A673 (cell line): ENCODE measurements around the gene SMAD6. TPM values are rescaled to one million over a fixed set of nuclear protein-coding genes. Genes with fewer than 3 reads are reported as not detected.
A peak's percentile ranks its signal among the peaks of the same experiment; 100 is the strongest.

ENCODE experiments used
- BruUV-seq: library from RNA; stranded (reverse); fragments of 400-500 nt; replicated peaks from 2 replicates; lab custom pipeline; 2021; lab: Mats Ljungman, UMichigan
- CTCF ChIA-PET: fragments of 300-600 bp; sonication (Branson Sonifier 250); formaldehyde crosslinking; loops from one replicate; lab custom pipeline; 2022; ENCODE audit warnings: antibody characterized with exemption; lab: Charles Lee
- POLR2A ChIA-PET: fragments of 300-600 bp; sonication (Branson Sonifier 250); formaldehyde crosslinking; loops from one replicate; lab custom pipeline; 2022; ENCODE audit warnings: antibody characterized with exemption; ENCODE audit not compliant: low non-redundant PET; lab: Charles Lee
- DNase-seq: peaks from one replicate; pipeline ENCODE4 v3.0.0-alpha.2; 2015; ENCODE audit warnings: low spot score
- H3K27ac ChIP-seq: fragments of 200-600 bp; sonication (generic); 2 replicates; pipeline ENCODE4 v1.5.1; 2016; ENCODE audit warnings: mixed run types, low read depth, mild to moderate bottlenecking, mixed read lengths, antibody characterized with exemption, low read length; ENCODE audit not compliant: poor library complexity, severe bottlenecking
- H3K27me3 ChIP-seq: fragments of 200-600 bp; sonication (generic); replicated peaks from 2 replicates; pipeline ENCODE4 v1.6.1; 2017; ENCODE audit warnings: mixed run types, low read depth, mild to moderate bottlenecking, mixed read lengths, antibody characterized with exemption, low read length; ENCODE audit not compliant: insufficient read depth, poor library complexity
- H3K36me3 ChIP-seq: fragments of 200-600 bp; sonication (generic); 2 replicates; pipeline ENCODE4 v1.6.1; 2016; ENCODE audit warnings: mixed run types, mild to moderate bottlenecking, mixed read lengths, antibody characterized with exemption, low read length; ENCODE audit not compliant: insufficient read depth, poor library complexity, severe bottlenecking
- H3K4me1 ChIP-seq: fragments of 200-600 bp; sonication (generic); 2 replicates; pipeline ENCODE4 v1.6.1; 2017; ENCODE audit warnings: mixed run types, mild to moderate bottlenecking, mixed read lengths, antibody characterized with exemption, low read length; ENCODE audit not compliant: insufficient read depth, poor library complexity, severe bottlenecking
- H3K4me3 ChIP-seq: fragments of 200-600 bp; sonication (generic); 2 replicates; pipeline ENCODE4 v1.5.1; 2016; ENCODE audit warnings: low read depth, mixed run types, mild to moderate bottlenecking, mixed read lengths, low read length; ENCODE audit not compliant: poor library complexity, severe bottlenecking
- H3K9me3 ChIP-seq: fragments of 200-600 bp; sonication (generic); 2 replicates; pipeline ENCODE4 v1.6.1; 2016; ENCODE audit warnings: mixed run types, low read depth, mild to moderate bottlenecking, mixed read lengths, antibody characterized with exemption, low read length; ENCODE audit not compliant: poor library complexity, severe bottlenecking
- CTCF ChIP-seq: fragments of 300-800, 200-600 bp; sonication (generic); conservative IDR thresholded peaks from 2 replicates; pipeline ENCODE4 v1.5.1; 2017; ENCODE audit warnings: low read depth, mild to moderate bottlenecking, antibody characterized with exemption, low read length, moderate library complexity, mixed read lengths
- EZH2 ChIP-seq: fragments of 200-600 bp; sonication (generic); IDR thresholded peaks from 2 replicates; pipeline ENCODE4 v1.6.1; 2017; ENCODE audit warnings: borderline replicate concordance, low read depth, mild to moderate bottlenecking, mixed read lengths, antibody characterized with exemption, low read length; ENCODE audit not compliant: poor library complexity, severe bottlenecking
- intact Hi-C: fragments of 100-400 bp; cut with micrococcal nuclease; formaldehyde crosslinking; loops from one replicate; pipeline ENCODE4 v1.10.0; 2022; ENCODE audit not compliant: unreplicated experiment
- total RNA-seq: library from RNA; stranded (reverse); gene quantifications from 2 replicates; pipeline ENCODE4 v1.2.3, GENCODE V29; 2021

Gene SMAD6
- total RNA-seq, 1 experiment from 2014 or later: 63.9 TPM

GRCh38 chr15:66760968-66761725 is 59.1 kb downstream of the SMAD6 start:
- Histone ChIP-seq H3K9me3 (no peaks in the 10 kb centered on the region), H3K36me3 (no peaks in the 10 kb centered on the region), H3K27ac (peak overlapping the region; percentile 33), H3K4me3 (no peak overlapping the region), H3K4me1 (peaks cover 60% of the 10 kb centered on the region), H3K27me3 (no peaks in the 10 kb centered on the region)
- intact Hi-C loops: no loop called here
- no TSS peak for BruUV-seq
- DNase-seq: no peak
- POLR2A ChIA-PET: no interaction called here
- TF ChIP-seq CTCF: no peak
- no peak for TF ChIP-seq EZH2
- CTCF ChIA-PET: no interaction called here

GRCh38 chr15:66761726-66762595 is 59.9 kb downstream of the SMAD6 start:
- CTCF ChIA-PET: no interaction called here
- POLR2A ChIA-PET: no interaction called here
- Histone ChIP-seq H3K27ac (peak overlapping the region; percentile 33), H3K9me3 (no peaks in the 10 kb centered on the region), H3K4me3 (no peak overlapping the region), H3K36me3 (no peaks in the 10 kb centered on the region), H3K4me1 (peaks cover 68% of the 10 kb centered on the region), H3K27me3 (no peaks in the 10 kb centered on the region)
- no TSS peak for BruUV-seq
- peak; percentile 59 for DNase-seq
- no peak for TF ChIP-seq CTCF
- TF ChIP-seq EZH2: no peak
- intact Hi-C loops: no loop called here

GRCh38 chr15:66763186-66764071 is 61.4 kb downstream of the SMAD6 start:
- TF ChIP-seq CTCF: no peak
- TF ChIP-seq EZH2: no peak
- ChIA-PET POLR2A (interaction anchor here (0.6 kb wide), 1 partner anchor 20 kb away, joined by 3 read pairs; no protein-coding TSS in a partner anchor), CTCF (interaction anchor here (0.8 kb wide), 1 partner anchor 88 kb away, joined by 3 read pairs; no protein-coding TSS in a partner anchor)
- H3K4me1 ChIP-seq: peaks cover 75% of the 10 kb centered on the region
- H3K4me3 ChIP-seq: no peak overlapping the region
- intact Hi-C loops: no loop called here
- no peaks in the 10 kb centered on the region for H3K9me3 ChIP-seq
- peak overlapping the region; percentile 71 for H3K27ac ChIP-seq
- H3K36me3 ChIP-seq: no peaks in the 10 kb centered on the region
- DNase-seq: peak; percentile 75
- no TSS peak for BruUV-seq
- no peaks in the 10 kb centered on the region for H3K27me3 ChIP-seq
